ENCODE results near the gene ZBTB34. TPM values are rescaled to one million over a fixed set of nuclear protein-coding genes. Genes with fewer than 3 reads are reported as not detected.
A peak's percentile ranks its signal among the peaks of the same experiment; 100 is the strongest.

The ZBTB34 gene
- total RNA-seq, 1 experiment from 2014 or later: 15.8 TPM

DNA sequence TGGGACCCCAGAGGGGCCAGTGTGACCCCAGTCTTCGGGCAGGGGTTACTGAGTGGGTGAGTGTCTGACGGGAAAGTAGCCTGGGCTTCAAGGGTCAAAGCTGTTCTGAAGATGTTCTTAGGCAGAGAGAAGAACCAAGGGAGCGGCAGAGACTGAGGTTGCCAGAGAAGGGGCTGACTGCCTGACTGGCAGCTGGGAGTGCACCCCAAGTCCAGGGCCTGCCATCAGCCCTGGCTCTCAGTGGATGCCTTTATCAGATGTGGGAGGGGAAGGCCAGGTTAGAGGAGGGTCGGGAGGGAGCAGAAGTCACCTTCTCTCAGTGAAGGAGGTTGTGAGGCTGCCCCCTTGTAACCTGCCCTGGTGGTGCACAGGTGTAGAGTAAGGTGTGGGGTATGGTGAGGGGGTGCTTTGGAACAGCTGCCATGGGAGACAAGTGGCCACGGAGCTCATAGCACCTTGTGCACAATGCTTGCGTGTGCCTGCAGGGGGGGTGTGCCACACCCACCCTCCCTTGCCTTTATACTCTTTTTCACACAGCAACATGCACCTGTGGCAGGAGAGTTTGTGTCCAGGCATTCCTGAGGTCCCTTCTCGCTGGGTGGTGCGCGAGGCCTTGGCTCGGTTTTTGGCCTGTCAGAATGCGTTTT lies 73.0 kb downstream of the ZBTB34 start:
- H3K56ac ChIP-seq (ENCODE audit: insufficient read length, low read depth, low read length): no peak overlapping the region
- H3K27ac ChIP-seq (ENCODE audit: insufficient read length, low read depth, low read length): no peak overlapping the region
- no peak overlapping the region for H3K4ac ChIP-seq (ENCODE audit: low read depth, low read length)
- H4K20me1 ChIP-seq (ENCODE audit: control insufficient read depth, insufficient read depth, insufficient read length): peaks cover 4% of the 10 kb centered on the region
- no peak for DNase-seq
- no peak overlapping the region for H2AFZ ChIP-seq (ENCODE audit: low read length)
- no peak overlapping the region for H3K9ac ChIP-seq (ENCODE audit: extremely low read depth, insufficient read length, low read length)
- Mint-ChIP-seq H3K36me3 (ENCODE audit: insufficient read depth in 1 of 3, low read depth in 3 of 3) (peaks cover 0 to 3% (median 2%) of the 10 kb centered on the region in 3 experiments; a peak in 4 of 7 replicates), H3K27ac (peak overlapping the region; percentile 17 to 85 (median 68); a peak in 3 of 7 replicates), H3K4me3 (no peak overlapping the region), H3K27me3 (ENCODE audit: low read depth) (no peaks in the 10 kb centered on the region), H3K4me1 (peaks cover 20 to 23% of the 10 kb centered on the region in 2 experiments), H3K9me3 (no peaks in the 10 kb centered on the region)
- TF ChIP-seq CTCF (conservative IDR thresholded peaks at IDR 0.05): peak; percentile 36
- no peak overlapping the region for H2BK15ac ChIP-seq (ENCODE audit: low read depth, low read length)
- H4K91ac ChIP-seq (ENCODE audit: insufficient read length, low read depth, low read length): no peak overlapping the region
- H3K79me1 ChIP-seq (ENCODE audit: insufficient read depth, low read depth, low read length, poor library complexity, severe bottlenecking): no peaks in the 10 kb centered on the region
- H3K23ac ChIP-seq (ENCODE audit: insufficient read length, low read depth, low read length): no peak overlapping the region
- H3K4me1 ChIP-seq (ENCODE audit: insufficient read depth, low read length): peaks cover 3% of the 10 kb centered on the region; the same call in 1 of the 2 replicates
- H2BK20ac ChIP-seq (ENCODE audit: low read depth, low read length, poor library complexity, severe bottlenecking): no peak overlapping the region
- H3K27me3 ChIP-seq (ENCODE audit: insufficient read depth, low read length): no peaks in the 10 kb centered on the region
- no peak overlapping the region for H2AK5ac ChIP-seq (ENCODE audit: insufficient read length, low read length)
- H2BK12ac ChIP-seq (ENCODE audit: insufficient read length, low read depth, low read length): no peak overlapping the region
- no peak overlapping the region for H4K8ac ChIP-seq (replicated peaks; ENCODE audit: insufficient read length, low read depth, low read length)
- no peak overlapping the region for H2BK5ac ChIP-seq (ENCODE audit: insufficient read length, low read length)
- no peak overlapping the region for H3K4me2 ChIP-seq (ENCODE audit: insufficient read depth, insufficient read length, low read length)
- H3K18ac ChIP-seq (ENCODE audit: insufficient read length, low read depth, low read length): no peak overlapping the region
- WGBS (ENCODE audit: extremely low coverage, insufficient read length, low lambda C conversion rate): no CpG with 5 or more reads among the region's 11 CpGs
- H3K14ac ChIP-seq (ENCODE audit: insufficient read depth, low read length): no peak overlapping the region
- no peaks in the 10 kb centered on the region for H3K23me2 ChIP-seq (ENCODE audit: insufficient read length, low read depth, low read length, poor library complexity, severe bottlenecking)
- H3K9me3 ChIP-seq (ENCODE audit: control insufficient read depth, low read depth, low read length): no peaks in the 10 kb centered on the region
- H3T11ph ChIP-seq (ENCODE audit: low read length): no peak overlapping the region
- H3K79me2 ChIP-seq (ENCODE audit: insufficient read depth, low read length): no peaks in the 10 kb centered on the region
- H4K5ac ChIP-seq (ENCODE audit: insufficient read length, low read depth, low read length): no peak overlapping the region
- no peak overlapping the region for H2BK120ac ChIP-seq (ENCODE audit: low read depth, low read length, poor library complexity, severe bottlenecking)
